Mesothelial cell of epicardium (in vitro differentiated cells): ENCODE data around the gene NLK. TPM values are rescaled to one million over a fixed set of nuclear protein-coding genes. Genes with fewer than 3 reads are reported as not detected.

Experiments
- total RNA-seq: library from RNA; stranded (reverse); gene quantifications from 3 replicates; pipeline ENCODE4 v1.2.1, GENCODE V29; 2021

The NLK gene
- total RNA-seq, 1 donor from 2014 or later = 22.6 TPM

Other genes with a start within 250 kb of the NLK start
- 0.18 to 0.24 TPM (median 0.20 TPM) in 3 replicates for gene NOS2, start 242.1 kb upstream of the NLK start, total RNA-seq
- gene LYRM9, start 149.3 kb upstream of the NLK start, total RNA-seq = 24.3 to 26.6 TPM (median 24.4 TPM) in 3 replicates